A673 (cell line): Measurements from ENCODE around the gene FREM1. TPM values are rescaled to one million over a fixed set of nuclear protein-coding genes. Genes with fewer than 3 reads are reported as not detected.

Source experiments
- BruUV-seq: library from RNA; stranded (reverse); fragments of 400-500 nt; replicated peaks from 2 replicates; lab custom pipeline; 2021; lab: Mats Ljungman, UMichigan
- CTCF ChIA-PET: fragments of 300-600 bp; sonication (Branson Sonifier 250); formaldehyde crosslinking; loops from one replicate; lab custom pipeline; 2022; ENCODE audit warnings: antibody characterized with exemption; lab: Charles Lee
- POLR2A ChIA-PET: fragments of 300-600 bp; sonication (Branson Sonifier 250); formaldehyde crosslinking; loops from one replicate; lab custom pipeline; 2022; ENCODE audit warnings: antibody characterized with exemption; ENCODE audit not compliant: low non-redundant PET; lab: Charles Lee
- DNase-seq: peaks from one replicate; pipeline ENCODE4 v3.0.0-alpha.2; 2015; ENCODE audit warnings: low spot score
- H3K27ac ChIP-seq: fragments of 200-600 bp; sonication (generic); 2 replicates; pipeline ENCODE4 v1.5.1; 2016; ENCODE audit warnings: mixed run types, low read depth, mild to moderate bottlenecking, mixed read lengths, antibody characterized with exemption, low read length; ENCODE audit not compliant: poor library complexity, severe bottlenecking
- H3K27me3 ChIP-seq: fragments of 200-600 bp; sonication (generic); replicated peaks from 2 replicates; pipeline ENCODE4 v1.6.1; 2017; ENCODE audit warnings: mixed run types, low read depth, mild to moderate bottlenecking, mixed read lengths, antibody characterized with exemption, low read length; ENCODE audit not compliant: insufficient read depth, poor library complexity
- H3K36me3 ChIP-seq: fragments of 200-600 bp; sonication (generic); 2 replicates; pipeline ENCODE4 v1.6.1; 2016; ENCODE audit warnings: mixed run types, mild to moderate bottlenecking, mixed read lengths, antibody characterized with exemption, low read length; ENCODE audit not compliant: insufficient read depth, poor library complexity, severe bottlenecking
- H3K4me1 ChIP-seq: fragments of 200-600 bp; sonication (generic); 2 replicates; pipeline ENCODE4 v1.6.1; 2017; ENCODE audit warnings: mixed run types, mild to moderate bottlenecking, mixed read lengths, antibody characterized with exemption, low read length; ENCODE audit not compliant: insufficient read depth, poor library complexity, severe bottlenecking
- H3K4me3 ChIP-seq: fragments of 200-600 bp; sonication (generic); 2 replicates; pipeline ENCODE4 v1.5.1; 2016; ENCODE audit warnings: low read depth, mixed run types, mild to moderate bottlenecking, mixed read lengths, low read length; ENCODE audit not compliant: poor library complexity, severe bottlenecking
- H3K9me3 ChIP-seq: fragments of 200-600 bp; sonication (generic); 2 replicates; pipeline ENCODE4 v1.6.1; 2016; ENCODE audit warnings: mixed run types, low read depth, mild to moderate bottlenecking, mixed read lengths, antibody characterized with exemption, low read length; ENCODE audit not compliant: poor library complexity, severe bottlenecking
- EZH2 ChIP-seq: fragments of 200-600 bp; sonication (generic); IDR thresholded peaks from 2 replicates; pipeline ENCODE4 v1.6.1; 2017; ENCODE audit warnings: borderline replicate concordance, low read depth, mild to moderate bottlenecking, mixed read lengths, antibody characterized with exemption, low read length; ENCODE audit not compliant: poor library complexity, severe bottlenecking
- intact Hi-C: fragments of 100-400 bp; cut with micrococcal nuclease; formaldehyde crosslinking; loops from one replicate; pipeline ENCODE4 v1.10.0; 2022; ENCODE audit not compliant: unreplicated experiment
- total RNA-seq: library from RNA; stranded (reverse); gene quantifications from 2 replicates; pipeline ENCODE4 v1.2.3, GENCODE V29; 2021
- TF ChIP-seq, protein P1 (sequence below): fragments of 300-800, 200-600 bp; sonication (generic); conservative IDR thresholded peaks from 2 replicates; pipeline ENCODE4 v1.5.1; 2017; ENCODE audit warnings: low read depth, mild to moderate bottlenecking, antibody characterized with exemption, low read length, moderate library complexity, mixed read lengths

Gene FREM1
- total RNA-seq, 1 experiment from 2014 or later = 4.2 TPM

DNA sequence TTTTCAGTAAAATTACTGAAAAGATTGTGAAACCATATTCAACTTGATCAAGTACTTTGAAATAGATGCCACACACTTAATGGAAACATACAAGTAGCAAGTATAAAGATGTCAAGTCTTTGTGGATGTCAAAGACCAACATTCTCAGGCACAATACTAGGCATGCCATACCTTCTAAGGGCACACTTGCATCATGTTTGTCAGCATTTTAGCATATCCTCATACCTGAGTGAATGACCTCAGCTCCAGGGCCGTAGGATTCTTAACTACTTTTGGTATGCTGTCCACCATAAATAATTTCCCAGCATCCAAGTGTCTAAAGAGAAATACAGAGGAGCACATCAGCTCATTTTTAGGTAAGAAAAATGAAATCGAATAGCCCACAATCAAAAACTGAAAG, 86.4 kb downstream of the FREM1 start:
- Histone ChIP-seq H3K4me3 (no peak overlapping the region), H3K9me3 (no peaks in the 10 kb centered on the region), H3K36me3 (no peaks in the 10 kb centered on the region), H3K27me3 (no peaks in the 10 kb centered on the region), H3K27ac (no peak overlapping the region), H3K4me1 (no peaks in the 10 kb centered on the region)
- ChIA-PET POLR2A (no interaction called here), CTCF (no interaction called here)
- no TSS peak for BruUV-seq
- DNase-seq = no peak
- TF ChIP-seq, protein P1, sequence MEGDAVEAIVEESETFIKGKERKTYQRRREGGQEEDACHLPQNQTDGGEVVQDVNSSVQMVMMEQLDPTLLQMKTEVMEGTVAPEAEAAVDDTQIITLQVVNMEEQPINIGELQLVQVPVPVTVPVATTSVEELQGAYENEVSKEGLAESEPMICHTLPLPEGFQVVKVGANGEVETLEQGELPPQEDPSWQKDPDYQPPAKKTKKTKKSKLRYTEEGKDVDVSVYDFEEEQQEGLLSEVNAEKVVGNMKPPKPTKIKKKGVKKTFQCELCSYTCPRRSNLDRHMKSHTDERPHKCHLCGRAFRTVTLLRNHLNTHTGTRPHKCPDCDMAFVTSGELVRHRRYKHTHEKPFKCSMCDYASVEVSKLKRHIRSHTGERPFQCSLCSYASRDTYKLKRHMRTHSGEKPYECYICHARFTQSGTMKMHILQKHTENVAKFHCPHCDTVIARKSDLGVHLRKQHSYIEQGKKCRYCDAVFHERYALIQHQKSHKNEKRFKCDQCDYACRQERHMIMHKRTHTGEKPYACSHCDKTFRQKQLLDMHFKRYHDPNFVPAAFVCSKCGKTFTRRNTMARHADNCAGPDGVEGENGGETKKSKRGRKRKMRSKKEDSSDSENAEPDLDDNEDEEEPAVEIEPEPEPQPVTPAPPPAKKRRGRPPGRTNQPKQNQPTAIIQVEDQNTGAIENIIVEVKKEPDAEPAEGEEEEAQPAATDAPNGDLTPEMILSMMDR = no peak
- TF ChIP-seq EZH2 = no peak
- intact Hi-C loops = no loop called here

DNA sequence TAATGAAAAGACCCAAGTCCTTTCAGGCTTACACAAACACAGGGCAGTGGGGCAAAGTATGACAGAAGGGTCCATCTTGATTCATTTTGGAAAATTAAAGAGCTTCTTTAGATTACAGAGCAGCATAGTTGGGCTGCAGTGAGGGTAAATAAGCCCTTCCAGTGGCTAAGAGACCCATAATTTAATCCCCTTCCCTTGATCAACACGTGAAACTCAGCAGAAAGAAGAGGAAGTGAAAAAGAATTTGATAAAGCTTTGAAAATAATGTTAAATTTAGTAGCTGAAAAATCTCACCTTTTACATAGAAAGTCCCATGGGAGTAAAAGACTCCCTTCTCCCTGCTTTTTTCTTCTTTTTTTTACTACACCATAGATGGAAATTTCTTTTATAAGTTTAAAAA, 87.6 kb downstream of the FREM1 start:
- no peaks in the 10 kb centered on the region for H3K27me3 ChIP-seq
- no TSS peak for BruUV-seq
- H3K27ac ChIP-seq = no peak overlapping the region
- TF ChIP-seq, protein P1 = no peak
- no peak for TF ChIP-seq EZH2
- no peak overlapping the region for H3K4me3 ChIP-seq
- no peaks in the 10 kb centered on the region for H3K9me3 ChIP-seq
- ChIA-PET POLR2A (no interaction called here), CTCF (no interaction called here)
- no peaks in the 10 kb centered on the region for H3K36me3 ChIP-seq
- DNase-seq = no peak
- no peaks in the 10 kb centered on the region for H3K4me1 ChIP-seq
- intact Hi-C loops = no loop called here

DNA sequence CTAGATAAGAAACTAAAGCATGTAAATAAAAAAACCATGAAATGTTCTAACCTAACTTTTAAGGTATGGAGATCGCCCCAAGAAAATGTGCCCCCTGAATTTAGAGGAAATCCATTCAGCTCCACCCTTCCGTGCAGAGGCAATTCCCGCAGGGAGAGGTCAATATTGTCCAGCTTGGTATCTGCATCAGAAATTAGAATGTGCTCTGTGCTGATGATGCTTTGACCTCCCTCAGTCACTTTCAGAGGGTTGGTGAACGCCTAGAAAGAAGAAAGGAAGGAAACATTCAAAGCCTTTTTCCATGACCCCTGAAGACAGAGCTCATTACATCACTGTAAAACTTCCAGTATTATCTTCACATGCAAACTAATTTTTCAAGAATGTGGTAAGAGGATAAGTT, 91.0 kb downstream of the FREM1 start:
- H3K4me1 ChIP-seq = peaks cover 8% of the 10 kb centered on the region
- H3K27me3 ChIP-seq = no peaks in the 10 kb centered on the region
- no TSS peak for BruUV-seq
- no peak overlapping the region for H3K4me3 ChIP-seq
- H3K9me3 ChIP-seq = no peaks in the 10 kb centered on the region
- intact Hi-C loops = no loop called here
- TF ChIP-seq EZH2 = no peak
- TF ChIP-seq, protein P1 = no peak
- no peak for DNase-seq
- no peaks in the 10 kb centered on the region for H3K36me3 ChIP-seq
- ChIA-PET POLR2A (no interaction called here), CTCF (no interaction called here)
- H3K27ac ChIP-seq = no peak overlapping the region
